Stimulated activated CD4-positive, alpha-beta T cell treated with anti-CD3 and anti-CD28 coated beads, Interleukin-1b, Interleukin-23, amount 100 ng/mL, for 1 hour (primary cell): Measurements from ENCODE around the gene GHITM.

ENCODE experiments used
- DNase-seq, 2 donors: peaks; one replicate each; pipeline ENCODE4 v3.0.0-alpha.2; 2020; ENCODE audit warnings: low read depth in 2 of 2

GHITM gene

GRCh38 chr10:84200537-84201243, 61.4 kb downstream of the GHITM start:
- DNase-seq: no peak

GRCh38 chr10:84201244-84201606, 61.9 kb downstream of the GHITM start:
- no peak for DNase-seq

GRCh38 chr10:84201682-84202081, 62.4 kb downstream of the GHITM start:
- DNase-seq: no peak

DNA sequence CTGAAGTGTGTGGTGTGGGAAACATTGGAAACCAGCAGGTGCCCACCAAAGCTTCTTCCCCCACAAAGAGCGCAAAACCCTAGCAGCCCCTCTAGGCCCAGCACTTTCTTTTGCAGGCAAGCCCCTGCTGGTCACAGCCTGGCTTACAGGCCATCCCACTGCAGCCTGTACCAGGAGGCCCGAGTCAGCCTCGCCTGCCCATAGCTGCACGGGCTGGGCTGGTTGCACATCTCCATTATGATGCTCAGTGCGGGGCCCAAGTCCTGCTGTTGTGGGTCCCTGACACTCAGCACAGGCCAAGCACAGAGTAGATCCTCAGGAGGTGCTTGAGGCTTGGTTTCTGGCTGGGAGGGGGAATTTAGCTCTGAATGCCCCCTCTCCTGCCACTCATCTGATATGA, 63.0 kb downstream of the GHITM start:
- no peak for DNase-seq
